Neural cell (in vitro differentiated cells): ENCODE results near the gene BCL6. TPM values are rescaled to one million over a fixed set of nuclear protein-coding genes. Genes with fewer than 3 reads are reported as not detected.
A peak's percentile ranks its signal among the peaks of the same experiment; 100 is the strongest.

Source experiments
- H2AFZ ChIP-seq: fragments of 200-600, 300-800 bp; sonication (generic), shearing (Covaris generic); 2 replicates; pipeline ENCODE4 v1.6.0; 2014; ENCODE audit warnings: low read depth, mild to moderate bottlenecking, antibody characterized with exemption, low read length, moderate library complexity
- H3F3A ChIP-seq: fragments of 200-600 bp; shearing (Covaris generic); 2 replicates; pipeline ENCODE4 v1.6.1; 2016; ENCODE audit warnings: mild to moderate bottlenecking, moderate library complexity, mixed read lengths, antibody characterized with exemption, low read length; ENCODE audit not compliant: insufficient read depth, poor library complexity, severe bottlenecking
- H3K27ac ChIP-seq: fragments of 200-600, 300-800 bp; sonication (generic), shearing (Covaris generic); 2 replicates; pipeline ENCODE4 v1.5.1; 2014; ENCODE audit warnings: mild to moderate bottlenecking, low read length, moderate library complexity
- H3K27me3 ChIP-seq: fragments of 300-800, 200-600 bp; sonication (generic), shearing (Covaris generic); 2 replicates; pipeline ENCODE4 v1.6.0; 2014; ENCODE audit warnings: mild to moderate bottlenecking, low read depth, low read length, moderate library complexity; ENCODE audit not compliant: insufficient read depth
- H3K36me3 ChIP-seq: fragments of 300-800, 200-600 bp; sonication (generic), shearing (Covaris generic); 2 replicates; pipeline ENCODE4 v1.5.1; 2014; ENCODE audit warnings: mild to moderate bottlenecking, antibody characterized with exemption, low read length, moderate library complexity; ENCODE audit not compliant: insufficient read depth
- H3K4me2 ChIP-seq: fragments of 300-800, 200-600 bp; sonication (generic), shearing (Covaris generic); 2 replicates; pipeline ENCODE4 v1.6.0; 2014; ENCODE audit warnings: mild to moderate bottlenecking, low read length
- H3K4me3 ChIP-seq: fragments of 300-800, 200-600 bp; sonication (generic), shearing (Covaris generic); 2 replicates; pipeline ENCODE4 v1.5.1; 2014; ENCODE audit warnings: mild to moderate bottlenecking, low read length, moderate library complexity
- H3K79me2 ChIP-seq: fragments of 200-600 bp; shearing (Covaris generic); replicated peaks from 2 replicates; pipeline ENCODE4 v1.6.0; 2014; ENCODE audit warnings: mild to moderate bottlenecking, low read length, moderate library complexity; ENCODE audit not compliant: insufficient read depth
- H3K9ac ChIP-seq: fragments of 300-800, 200-600 bp; sonication (generic), shearing (Covaris generic); 2 replicates; pipeline ENCODE4 v1.6.1; 2016; ENCODE audit warnings: mild to moderate bottlenecking, low read length, mixed read lengths
- H3K9me2 ChIP-seq: fragments of 200-600 bp; shearing (Covaris generic); 2 replicates; pipeline ENCODE4 v1.6.1; 2016; ENCODE audit warnings: mild to moderate bottlenecking, low read length, mixed read lengths; ENCODE audit not compliant: insufficient read depth
- H3K9me3 ChIP-seq: fragments of 200-600, 300-800 bp; sonication (generic), shearing (Covaris generic); 2 replicates; pipeline ENCODE4 v1.6.1; 2016; ENCODE audit warnings: mild to moderate bottlenecking, mixed run types, low read length, moderate library complexity, mixed read lengths
- H4K20me1 ChIP-seq: fragments of 200-600 bp; shearing (Covaris generic); 2 replicates; pipeline ENCODE4 v1.6.1; 2016; ENCODE audit warnings: mild to moderate bottlenecking, mixed run types; ENCODE audit not compliant: insufficient read depth
- EP300 ChIP-seq: fragments of 450-650 bp; conservative IDR thresholded peaks from 2 replicates; pipeline ENCODE4 v1.6.1; 2014; ENCODE audit warnings: antibody characterized with exemption, mild to moderate bottlenecking, moderate library complexity; ENCODE audit not compliant: poor library complexity, severe bottlenecking
- EZH2 ChIP-seq: fragments of 200-600, 300-800 bp; shearing (Covaris generic), sonication (generic); IDR thresholded peaks from 2 replicates; pipeline ENCODE4 v1.6.1; 2014; ENCODE audit warnings: antibody characterized with exemption, low read length, borderline replicate concordance, mild to moderate bottlenecking; ENCODE audit not compliant: insufficient read depth, poor library complexity, severe bottlenecking
- MXI1 ChIP-seq: fragments of 450-650 bp; conservative IDR thresholded peaks from 2 replicates; pipeline ENCODE4 v1.6.1; 2014; ENCODE audit warnings: antibody characterized with exemption, mild to moderate bottlenecking; ENCODE audit not compliant: poor library complexity, severe bottlenecking
- POLR2AphosphoS5 ChIP-seq: IDR thresholded peaks from 2 replicates; pipeline ENCODE4 v1.6.1; 2012
- RAD21 ChIP-seq: fragments of 450-650 bp; conservative IDR thresholded peaks from 2 replicates; pipeline ENCODE4 v1.6.1; 2014; ENCODE audit warnings: antibody characterized with exemption, mild to moderate bottlenecking, moderate library complexity
- SMC3 ChIP-seq: fragments of 450-650 bp; conservative IDR thresholded peaks from 2 replicates; pipeline ENCODE4 v1.6.1; 2014; ENCODE audit warnings: antibody characterized with exemption, mild to moderate bottlenecking, moderate library complexity; ENCODE audit not compliant: poor library complexity
- TAF1 ChIP-seq: IDR thresholded peaks from 2 replicates; pipeline ENCODE4 v1.6.1; 2012; ENCODE audit warnings: low read depth
- polyA plus RNA-seq: library from polyadenylated mRNA; depleted of rRNA; stranded (reverse); fragments of >200 nt; gene quantifications from 2 replicates; pipeline ENCODE4 v1.2.3, GENCODE V29; 2014
- TF ChIP-seq, protein P1 (sequence below): IDR thresholded peaks from 2 replicates; pipeline ENCODE4 v1.6.1; 2012; ENCODE audit warnings: borderline replicate concordance
- TF ChIP-seq, protein P2 (sequence below): fragments of 450-650 bp; IDR thresholded peaks from 2 replicates; pipeline ENCODE4 v1.5.1; 2014; ENCODE audit warnings: antibody characterized with exemption, mild to moderate bottlenecking, moderate library complexity; ENCODE audit not compliant: poor library complexity, severe bottlenecking

Gene BCL6
- polyA plus RNA-seq, 1 donor from 2014 or later = 5.2 TPM

DNA sequence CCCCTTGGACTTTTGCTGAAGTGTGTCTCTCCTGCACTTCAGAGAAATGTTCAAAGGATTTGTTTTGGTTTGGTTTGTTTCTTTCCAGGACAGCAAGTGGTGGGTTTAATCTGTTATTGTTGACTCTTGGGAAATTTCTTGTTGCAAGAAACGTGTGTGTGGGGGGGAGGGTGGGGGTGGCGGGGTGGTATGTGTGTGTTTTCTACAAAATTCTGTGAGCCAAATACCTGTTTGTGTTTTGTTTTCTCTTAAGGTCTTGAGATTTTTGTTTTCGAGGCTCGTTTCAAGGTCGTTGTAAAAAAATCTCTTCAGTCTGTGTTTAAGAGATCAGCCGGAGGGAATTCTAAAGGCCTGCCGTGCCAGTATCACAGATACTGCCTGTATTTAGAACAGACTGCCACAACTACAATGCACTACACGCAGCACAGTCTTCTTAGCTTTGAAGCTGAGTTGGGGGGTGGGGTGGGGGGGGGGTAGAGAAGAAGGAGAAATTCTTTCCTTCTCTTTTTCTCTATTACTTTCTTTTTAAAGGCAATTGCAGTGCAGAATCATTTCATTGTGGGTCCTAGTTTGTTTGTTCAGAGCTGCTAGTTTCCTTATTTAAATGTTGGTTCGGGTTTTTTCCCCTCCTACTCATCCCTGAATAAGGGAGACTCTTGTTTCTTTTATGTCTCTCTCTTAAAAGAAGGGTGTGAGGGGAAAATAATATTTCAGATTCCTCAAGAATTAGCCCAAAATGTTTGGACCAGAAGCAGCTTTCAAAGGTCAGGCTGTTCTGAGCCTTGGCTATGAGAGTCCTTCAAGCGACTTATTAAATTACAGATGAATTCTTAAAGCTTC lies 1.4 kb upstream of the BCL6 start:
- Histone ChIP-seq H3K9ac (peak overlapping the region; percentile 85), H3K27me3 (peaks cover 9% of the 10 kb centered on the region), H3K4me2 (peak overlapping the region; percentile 32), H3K36me3 (no peaks in the 10 kb centered on the region), H3K9me2 (no peaks in the 10 kb centered on the region), H3K79me2 (peaks cover 13% of the 10 kb centered on the region), H3K4me3 (peak overlapping the region; percentile 69), H4K20me1 (no peaks in the 10 kb centered on the region), H3K9me3 (no peaks in the 10 kb centered on the region), H2AFZ (no peak overlapping the region), H3K27ac (peak overlapping the region; percentile 91), H3F3A (peaks cover 8% of the 10 kb centered on the region)
- TF ChIP-seq, protein P1, sequence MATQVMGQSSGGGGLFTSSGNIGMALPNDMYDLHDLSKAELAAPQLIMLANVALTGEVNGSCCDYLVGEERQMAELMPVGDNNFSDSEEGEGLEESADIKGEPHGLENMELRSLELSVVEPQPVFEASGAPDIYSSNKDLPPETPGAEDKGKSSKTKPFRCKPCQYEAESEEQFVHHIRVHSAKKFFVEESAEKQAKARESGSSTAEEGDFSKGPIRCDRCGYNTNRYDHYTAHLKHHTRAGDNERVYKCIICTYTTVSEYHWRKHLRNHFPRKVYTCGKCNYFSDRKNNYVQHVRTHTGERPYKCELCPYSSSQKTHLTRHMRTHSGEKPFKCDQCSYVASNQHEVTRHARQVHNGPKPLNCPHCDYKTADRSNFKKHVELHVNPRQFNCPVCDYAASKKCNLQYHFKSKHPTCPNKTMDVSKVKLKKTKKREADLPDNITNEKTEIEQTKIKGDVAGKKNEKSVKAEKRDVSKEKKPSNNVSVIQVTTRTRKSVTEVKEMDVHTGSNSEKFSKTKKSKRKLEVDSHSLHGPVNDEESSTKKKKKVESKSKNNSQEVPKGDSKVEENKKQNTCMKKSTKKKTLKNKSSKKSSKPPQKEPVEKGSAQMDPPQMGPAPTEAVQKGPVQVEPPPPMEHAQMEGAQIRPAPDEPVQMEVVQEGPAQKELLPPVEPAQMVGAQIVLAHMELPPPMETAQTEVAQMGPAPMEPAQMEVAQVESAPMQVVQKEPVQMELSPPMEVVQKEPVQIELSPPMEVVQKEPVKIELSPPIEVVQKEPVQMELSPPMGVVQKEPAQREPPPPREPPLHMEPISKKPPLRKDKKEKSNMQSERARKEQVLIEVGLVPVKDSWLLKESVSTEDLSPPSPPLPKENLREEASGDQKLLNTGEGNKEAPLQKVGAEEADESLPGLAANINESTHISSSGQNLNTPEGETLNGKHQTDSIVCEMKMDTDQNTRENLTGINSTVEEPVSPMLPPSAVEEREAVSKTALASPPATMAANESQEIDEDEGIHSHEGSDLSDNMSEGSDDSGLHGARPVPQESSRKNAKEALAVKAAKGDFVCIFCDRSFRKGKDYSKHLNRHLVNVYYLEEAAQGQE = no peak
- no peak for TF ChIP-seq MXI1
- TF ChIP-seq TAF1 = no peak
- TF ChIP-seq, protein P2, sequence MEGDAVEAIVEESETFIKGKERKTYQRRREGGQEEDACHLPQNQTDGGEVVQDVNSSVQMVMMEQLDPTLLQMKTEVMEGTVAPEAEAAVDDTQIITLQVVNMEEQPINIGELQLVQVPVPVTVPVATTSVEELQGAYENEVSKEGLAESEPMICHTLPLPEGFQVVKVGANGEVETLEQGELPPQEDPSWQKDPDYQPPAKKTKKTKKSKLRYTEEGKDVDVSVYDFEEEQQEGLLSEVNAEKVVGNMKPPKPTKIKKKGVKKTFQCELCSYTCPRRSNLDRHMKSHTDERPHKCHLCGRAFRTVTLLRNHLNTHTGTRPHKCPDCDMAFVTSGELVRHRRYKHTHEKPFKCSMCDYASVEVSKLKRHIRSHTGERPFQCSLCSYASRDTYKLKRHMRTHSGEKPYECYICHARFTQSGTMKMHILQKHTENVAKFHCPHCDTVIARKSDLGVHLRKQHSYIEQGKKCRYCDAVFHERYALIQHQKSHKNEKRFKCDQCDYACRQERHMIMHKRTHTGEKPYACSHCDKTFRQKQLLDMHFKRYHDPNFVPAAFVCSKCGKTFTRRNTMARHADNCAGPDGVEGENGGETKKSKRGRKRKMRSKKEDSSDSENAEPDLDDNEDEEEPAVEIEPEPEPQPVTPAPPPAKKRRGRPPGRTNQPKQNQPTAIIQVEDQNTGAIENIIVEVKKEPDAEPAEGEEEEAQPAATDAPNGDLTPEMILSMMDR = no peak
- no peak for TF ChIP-seq RAD21
- no peak for TF ChIP-seq SMC3

DNA sequence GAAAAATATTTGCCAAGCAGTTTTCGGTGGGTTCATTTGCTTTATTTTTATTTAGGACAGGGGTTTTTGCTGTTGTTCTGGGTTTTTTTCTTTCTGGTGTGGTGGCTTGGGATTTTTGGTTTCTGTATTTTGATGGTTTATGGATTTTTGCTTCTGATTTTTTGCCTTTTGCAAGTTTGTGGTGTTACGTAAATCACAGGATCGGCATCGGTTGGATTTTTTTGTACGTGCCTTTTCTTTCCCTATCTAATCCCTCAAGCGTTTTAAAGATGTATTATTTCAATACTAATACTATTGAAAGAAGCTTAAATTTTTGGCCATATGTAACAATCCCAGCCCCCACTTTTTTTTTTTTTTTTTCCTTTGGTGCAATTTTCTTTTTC lies 782 bp upstream of the BCL6 start:
- H3K27ac ChIP-seq = peak overlapping the region; percentile 91
- peak overlapping the region; percentile 56 for H2AFZ ChIP-seq
- peaks cover 8% of the 10 kb centered on the region for H3F3A ChIP-seq
- no peaks in the 10 kb centered on the region for H3K9me2 ChIP-seq
- no peaks in the 10 kb centered on the region for H3K9me3 ChIP-seq
- TF ChIP-seq EP300 = no peak
- no peak for TF ChIP-seq SMC3
- TF ChIP-seq POLR2AphosphoS5 = no peak
- TF ChIP-seq, protein P1 = no peak
- no peak for TF ChIP-seq EZH2
- no peak for TF ChIP-seq MXI1
- no peak for TF ChIP-seq TAF1
- TF ChIP-seq, protein P2 = no peak
- no peak for TF ChIP-seq RAD21
- no peaks in the 10 kb centered on the region for H3K36me3 ChIP-seq
- peak overlapping the region; percentile 32 for H3K4me2 ChIP-seq
- H3K4me3 ChIP-seq = peak overlapping the region; percentile 69
- H4K20me1 ChIP-seq = no peaks in the 10 kb centered on the region
- peak overlapping the region; percentile 85 for H3K9ac ChIP-seq
- peaks cover 17% of the 10 kb centered on the region for H3K79me2 ChIP-seq
- peaks cover 15% of the 10 kb centered on the region for H3K27me3 ChIP-seq
